GM19372 (cell line): ENCODE measurements around the gene RAB19.

Source experiments
- ATAC-seq: cut with Tn5 transposase; IDR thresholded peaks from one replicate; pipeline ENCODE4 v1.9.1; 2021; ENCODE audit warnings: mild to moderate bottlenecking, low read depth, moderate library complexity; ENCODE audit not compliant: unreplicated experiment

Gene RAB19, protein sequence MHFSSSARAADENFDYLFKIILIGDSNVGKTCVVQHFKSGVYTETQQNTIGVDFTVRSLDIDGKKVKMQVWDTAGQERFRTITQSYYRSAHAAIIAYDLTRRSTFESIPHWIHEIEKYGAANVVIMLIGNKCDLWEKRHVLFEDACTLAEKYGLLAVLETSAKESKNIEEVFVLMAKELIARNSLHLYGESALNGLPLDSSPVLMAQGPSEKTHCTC

DNA sequence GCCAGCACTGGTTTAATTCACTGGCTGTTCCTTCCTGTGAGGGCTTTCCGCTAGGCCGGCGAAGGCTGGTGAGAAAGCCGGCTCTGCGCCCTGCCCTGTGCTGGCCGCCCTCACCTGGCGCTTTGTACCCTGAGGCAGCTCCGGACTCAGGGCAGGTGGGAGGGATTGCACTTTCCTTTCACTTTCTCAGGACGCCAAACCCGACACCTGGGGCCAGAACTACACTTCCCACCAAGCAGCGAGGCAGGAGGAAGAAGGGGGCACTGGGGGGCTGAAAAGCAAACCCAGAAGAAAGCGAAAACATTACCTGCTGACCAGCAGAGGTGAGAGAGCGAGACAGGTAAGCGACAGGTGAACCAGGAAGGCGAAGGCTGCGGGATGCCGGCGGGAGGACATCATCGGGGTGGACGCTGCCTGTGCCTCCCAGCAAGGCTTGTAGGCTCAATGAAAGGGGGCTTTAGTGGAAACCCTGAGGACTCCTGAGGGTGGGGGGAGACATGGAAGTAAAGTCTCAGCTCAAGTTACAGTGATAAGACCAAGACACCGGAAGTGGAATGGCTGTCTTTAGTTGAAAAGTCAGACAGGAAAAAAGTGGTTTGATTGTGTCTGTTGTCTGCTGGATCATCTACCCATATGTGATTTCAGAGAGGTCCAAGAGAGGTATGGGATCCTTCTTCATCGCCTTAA, at the start of gene RAB19:
RAB19 (plus strand) TSS at position 181 of the 687 bp plus-strand sequence. CDS start 3,589 bp downstream, outside the sequence.
- no peak for ATAC-seq

DNA sequence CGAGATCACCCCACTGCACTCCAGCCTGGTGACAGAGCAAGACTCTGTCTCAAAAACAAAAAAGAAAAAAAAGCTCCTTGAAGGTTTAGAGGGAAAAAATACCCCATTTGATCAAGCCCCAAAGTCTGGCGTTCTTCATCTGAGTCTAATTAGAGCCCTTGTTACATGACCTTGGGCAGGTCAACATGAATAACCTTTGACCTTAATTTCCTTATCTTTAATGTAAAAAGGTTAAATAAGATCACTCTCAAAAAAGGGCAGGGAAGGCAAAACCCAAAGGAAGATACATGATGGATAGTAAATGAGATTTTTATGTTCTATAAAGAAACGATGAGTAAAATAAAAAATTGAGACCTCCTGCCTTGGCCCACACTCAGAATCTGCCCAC, 45.8 kb upstream of the RAB19 start:
- no peak for ATAC-seq

DNA sequence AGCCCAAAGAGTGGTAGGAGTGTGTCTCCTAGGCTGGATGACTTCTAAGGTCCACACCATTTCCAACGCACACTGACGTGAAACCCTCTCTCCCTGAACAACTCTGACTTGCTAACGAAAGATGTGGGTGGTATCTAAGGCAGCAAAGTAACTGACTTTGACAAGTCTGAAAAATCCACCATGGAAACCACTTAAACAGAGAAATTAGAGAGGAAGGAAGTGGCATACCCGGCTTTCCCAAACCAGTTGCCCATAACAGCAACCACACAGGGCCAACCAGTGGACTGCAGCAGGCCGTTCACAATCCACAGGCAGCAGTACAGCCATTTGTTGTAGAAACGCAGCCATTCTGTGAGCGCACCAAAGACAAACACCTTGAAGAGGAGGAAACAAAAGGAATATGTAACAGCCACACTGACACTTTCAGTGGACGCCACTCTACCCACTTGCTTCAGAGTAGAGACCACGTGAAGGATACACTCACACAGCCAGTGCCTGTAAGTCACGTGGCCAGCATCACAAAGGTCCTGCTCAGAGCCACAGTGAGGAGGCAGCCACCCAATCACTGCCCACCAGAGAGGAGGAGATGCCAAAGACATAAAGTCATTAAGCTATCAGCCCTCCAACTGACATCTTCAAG, 45.3 kb upstream of the RAB19 start:
- ATAC-seq: no peak

DNA sequence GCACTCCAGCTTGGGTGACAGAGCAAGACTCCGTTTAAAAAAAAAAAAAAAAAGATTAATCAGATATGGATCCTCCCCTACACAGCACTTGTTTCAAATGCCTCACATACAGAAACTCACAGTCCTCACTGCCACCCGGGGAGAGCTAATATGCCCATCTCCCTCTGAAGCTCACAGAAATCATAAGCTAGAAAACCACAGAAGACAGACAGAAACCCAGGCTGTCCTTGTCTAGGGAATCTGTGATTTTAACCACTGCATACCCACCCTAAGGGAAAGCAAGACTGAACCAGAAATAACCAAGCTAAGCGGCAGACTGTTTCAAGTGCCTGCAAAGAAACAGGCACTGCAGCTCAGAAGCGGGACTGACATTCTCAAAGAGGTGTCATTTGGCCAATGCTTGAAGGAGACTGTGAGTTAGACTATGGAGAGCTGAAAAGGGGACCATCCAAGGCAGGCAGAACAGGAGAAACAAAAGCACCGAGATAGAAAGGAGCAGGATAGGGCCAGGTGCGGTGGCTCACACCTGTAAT, 43.1 kb upstream of the RAB19 start:
- no peak for ATAC-seq

DNA sequence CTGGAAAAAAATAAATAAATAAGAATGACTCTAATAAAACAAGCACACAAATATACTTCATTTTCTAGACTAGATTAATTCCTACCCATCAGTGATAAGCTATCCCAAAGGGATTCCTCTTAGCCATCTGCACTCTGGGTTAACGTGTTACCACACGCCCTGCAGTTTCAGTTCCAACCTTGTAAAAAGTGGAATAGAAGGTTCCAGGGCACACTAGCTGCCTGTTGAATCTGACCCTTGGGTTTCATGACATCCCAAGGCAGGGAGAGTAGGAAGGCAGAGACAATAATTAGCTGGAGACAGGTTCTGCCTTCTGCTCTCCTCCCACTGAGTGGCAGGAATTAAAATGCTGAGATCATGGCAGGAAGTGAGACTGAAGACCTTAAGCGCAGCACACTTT, 39.0 kb upstream of the RAB19 start:
- ATAC-seq: no peak

DNA sequence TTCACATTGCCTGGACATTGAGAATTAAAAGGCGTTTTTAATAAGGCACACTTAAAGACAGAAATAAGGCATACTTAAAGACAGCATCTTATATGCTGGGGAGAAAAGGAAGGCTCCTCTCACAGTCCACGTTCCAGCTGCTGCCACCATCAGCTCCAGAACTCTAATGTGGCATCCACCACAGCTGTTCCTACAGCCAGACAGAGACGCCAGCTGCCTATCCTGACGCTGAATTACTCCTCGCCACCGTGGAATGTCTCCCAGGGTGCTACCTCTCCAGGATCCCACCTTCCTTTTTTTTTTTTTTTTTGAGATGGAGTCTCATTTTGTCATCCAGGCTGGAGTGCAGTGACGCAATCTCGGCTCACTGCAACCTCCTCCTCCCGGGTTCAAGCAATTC, 36.3 kb upstream of the RAB19 start:
- no peak for ATAC-seq

DNA sequence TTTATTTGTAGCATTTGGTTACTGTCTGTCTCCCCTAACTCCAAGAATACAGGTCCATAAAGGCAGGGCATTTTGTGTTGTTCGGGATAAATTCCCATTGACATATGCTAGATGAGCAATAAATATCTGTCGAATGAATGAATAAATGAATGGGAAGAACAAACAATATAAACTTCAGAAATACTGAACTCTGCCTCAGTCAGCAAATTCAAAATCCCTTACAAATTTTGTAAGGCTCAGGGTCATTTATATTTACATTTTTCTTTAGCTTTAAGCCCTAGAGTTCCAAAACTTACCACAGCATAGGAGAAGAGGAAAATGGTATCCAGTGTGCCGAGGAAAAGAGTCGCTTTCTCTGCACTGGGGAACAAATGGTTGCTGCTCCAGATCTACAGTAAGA, 34.6 kb upstream of the RAB19 start:
- ATAC-seq: no peak

DNA sequence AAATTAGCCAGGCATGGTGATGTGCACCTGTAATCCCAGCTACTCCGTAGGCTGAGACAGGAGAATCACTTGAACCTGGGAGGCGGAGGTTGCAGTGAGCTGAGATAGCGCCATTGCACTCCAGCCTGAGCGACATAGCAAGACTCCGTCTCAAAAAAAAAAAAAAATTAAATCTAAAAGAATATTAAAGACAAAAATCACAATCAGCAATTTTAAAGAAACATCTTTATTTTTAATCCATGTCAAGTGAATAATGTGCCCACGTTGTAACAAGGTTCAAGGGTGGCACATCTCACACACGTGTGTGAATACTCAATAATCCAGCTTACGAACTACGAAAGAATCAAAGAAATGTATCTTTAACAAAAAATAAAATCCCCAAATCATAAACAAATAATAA, 28.5 kb upstream of the RAB19 start:
- no peak for ATAC-seq

DNA sequence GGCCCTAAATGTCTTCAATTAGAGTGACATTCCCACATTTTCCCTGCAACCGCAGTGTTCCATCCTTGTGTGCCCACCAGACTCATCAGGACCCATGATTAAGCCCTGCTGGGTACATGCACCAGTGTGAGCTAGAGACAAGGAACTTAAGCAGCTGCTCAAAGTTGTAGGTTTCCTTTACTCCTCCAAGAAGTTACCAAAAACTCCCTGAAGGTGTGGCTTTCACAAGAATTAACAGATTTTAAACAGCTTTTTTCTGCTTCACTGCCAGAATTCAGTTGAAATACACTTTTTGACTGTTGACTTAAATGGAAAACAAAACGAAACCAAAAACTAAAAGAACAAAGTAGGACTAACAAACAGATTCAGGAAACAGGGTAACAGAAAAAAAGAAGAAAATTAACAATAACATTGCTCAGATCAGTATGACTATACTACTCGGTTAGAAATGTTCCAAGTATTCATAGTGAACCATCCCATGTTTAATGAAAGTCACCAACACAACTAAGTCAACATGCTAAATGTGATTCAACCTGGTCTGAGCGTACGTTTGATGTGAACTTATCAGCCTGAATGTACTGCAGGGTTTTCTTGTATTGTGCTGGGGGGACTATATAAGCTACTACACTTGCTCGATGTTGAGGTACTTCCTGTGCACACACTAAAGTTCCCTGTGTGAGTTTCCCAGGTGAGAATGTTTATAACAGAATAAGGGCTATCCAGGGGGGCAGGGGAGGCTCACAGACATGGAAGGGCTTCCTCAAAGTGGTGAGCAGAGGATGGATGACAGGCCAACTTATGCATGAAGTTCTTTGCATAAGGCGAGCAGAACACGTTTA, 27.7 kb upstream of the RAB19 start:
- ATAC-seq: no peak

DNA sequence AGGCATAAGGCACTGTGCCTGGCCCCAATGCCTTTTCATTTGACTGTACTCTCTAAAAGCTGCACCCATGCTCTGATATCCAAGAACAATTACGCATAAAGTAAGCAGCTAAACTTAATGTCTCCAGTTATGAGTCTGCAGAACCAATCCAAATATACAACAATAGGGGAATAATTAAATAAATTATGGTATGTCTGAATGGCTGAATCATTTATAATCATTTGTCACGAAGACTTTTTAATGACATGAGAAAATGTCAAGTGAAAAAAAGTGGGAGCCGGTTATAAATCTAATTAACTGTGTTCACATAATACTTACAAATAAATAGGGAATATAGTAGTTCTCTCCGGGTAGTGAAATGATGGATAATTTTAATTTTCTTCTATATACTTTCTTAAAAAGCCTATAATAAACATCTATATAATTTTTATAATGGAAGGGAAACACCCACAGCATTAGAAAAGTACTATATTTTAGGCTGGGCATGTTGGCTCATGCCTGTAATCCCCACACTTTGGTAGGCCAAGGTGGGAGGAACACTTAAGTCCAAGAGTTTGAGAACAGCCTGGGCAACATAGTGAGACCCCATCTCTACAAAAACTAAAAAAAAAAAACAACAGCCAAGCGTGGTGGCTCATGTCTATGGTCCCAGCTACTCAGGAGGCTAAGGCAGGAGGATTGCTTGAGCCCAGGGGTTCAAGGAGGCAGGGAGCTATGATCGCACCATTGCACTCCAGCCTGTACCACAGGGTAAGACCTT, 19.7 kb upstream of the RAB19 start:
- no peak for ATAC-seq

DNA sequence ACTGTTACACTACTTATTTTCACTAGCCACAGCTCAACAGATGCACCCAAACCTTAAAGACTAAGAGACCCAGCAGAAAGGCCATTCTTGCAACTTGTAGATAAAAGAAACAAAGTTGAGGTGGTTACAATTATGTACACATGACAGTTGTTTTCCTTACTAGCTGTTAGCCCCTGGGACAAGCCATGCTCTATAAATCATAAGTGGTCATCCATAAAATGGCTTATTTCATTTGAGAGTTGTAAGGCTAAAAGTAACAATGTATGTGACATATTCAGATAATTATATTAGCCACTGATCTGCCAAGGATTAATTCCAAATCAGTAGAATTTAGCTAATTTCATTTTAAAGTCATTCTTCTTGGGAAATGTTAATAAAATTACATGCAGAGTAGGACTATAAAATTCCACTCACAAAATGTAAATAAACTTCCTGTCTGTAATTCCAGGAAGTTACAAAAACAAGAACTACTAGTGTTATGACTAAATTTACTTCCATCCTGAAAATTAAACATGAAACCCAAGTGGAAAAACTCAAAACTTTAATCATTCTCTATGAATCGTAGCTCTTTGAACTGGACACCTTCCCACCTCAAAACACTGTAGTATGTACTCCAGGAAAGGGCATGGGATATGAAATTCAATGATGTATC, 18.8 kb upstream of the RAB19 start:
- ATAC-seq: no peak

DNA sequence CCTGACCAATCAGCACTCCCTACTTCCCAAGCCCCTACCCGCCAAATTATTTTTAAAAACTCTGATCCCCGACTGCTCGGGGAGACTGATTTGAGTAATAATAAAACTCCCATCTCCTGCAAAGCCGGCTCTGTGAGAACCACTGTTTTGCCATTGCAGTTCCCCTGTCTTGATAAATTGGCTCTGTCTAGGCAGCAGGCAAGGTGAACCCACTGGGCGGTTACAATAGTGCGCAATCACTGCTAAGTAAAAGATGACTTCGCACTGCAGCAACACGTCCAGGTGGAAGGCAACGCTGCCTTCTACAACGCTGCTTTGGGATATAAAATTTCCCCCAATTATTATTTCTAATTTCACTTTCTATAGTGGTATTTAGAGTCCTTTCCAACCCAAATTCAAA, 14.4 kb upstream of the RAB19 start:
- ATAC-seq: no peak

DNA sequence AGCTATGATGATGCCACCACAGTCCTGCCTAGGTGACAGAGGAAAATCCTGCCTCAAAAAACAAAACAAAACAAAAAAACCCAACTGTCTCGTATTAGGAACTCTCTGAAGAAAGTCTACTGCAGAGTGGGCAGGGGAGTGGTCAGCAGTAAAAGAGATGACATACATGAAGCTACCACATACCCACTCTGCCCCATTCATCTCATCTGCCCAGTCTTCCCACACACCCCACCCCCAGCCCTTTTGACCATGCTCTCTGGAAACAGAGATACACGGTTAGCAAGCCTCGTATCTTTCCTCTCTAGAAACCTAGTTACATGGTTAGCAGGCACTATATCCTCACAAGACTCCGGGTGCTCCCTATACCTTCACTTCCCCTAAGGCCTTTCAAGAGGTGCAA, 13.8 kb upstream of the RAB19 start:
- no peak for ATAC-seq

DNA sequence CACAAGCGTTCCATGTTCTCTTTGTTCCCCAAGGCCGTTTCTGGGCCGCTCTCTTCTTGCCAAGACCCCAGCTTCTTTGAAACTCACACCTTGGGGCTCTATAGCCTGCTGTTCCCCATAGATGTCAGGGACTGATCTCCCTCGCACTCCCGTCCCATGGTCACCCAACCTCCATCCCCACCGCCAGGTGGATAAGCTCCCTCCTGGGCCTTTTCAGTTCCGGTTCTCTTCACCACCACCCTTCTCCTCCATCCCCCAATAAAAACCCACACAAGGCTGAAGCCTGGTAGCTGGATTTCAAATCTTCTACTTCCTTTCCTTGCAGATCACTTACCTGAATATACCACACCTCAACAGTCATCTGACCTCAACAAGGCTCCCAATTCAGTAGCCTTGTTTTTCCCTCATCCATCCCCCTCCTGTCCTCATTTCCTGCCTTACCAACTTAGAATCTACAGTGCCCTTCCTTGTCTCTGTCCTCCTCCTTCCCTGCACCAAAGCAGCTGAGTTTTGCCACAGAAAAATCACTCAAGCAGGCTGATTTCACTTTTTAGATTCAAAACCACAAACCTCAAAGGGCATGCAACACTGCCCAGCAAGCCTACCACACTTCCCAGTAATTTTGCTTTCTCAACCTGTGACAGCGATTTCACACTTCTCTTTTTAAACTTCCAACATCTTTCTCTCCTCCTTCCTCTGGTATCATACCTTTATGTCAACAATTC, 13.2 kb upstream of the RAB19 start:
- no peak for ATAC-seq

DNA sequence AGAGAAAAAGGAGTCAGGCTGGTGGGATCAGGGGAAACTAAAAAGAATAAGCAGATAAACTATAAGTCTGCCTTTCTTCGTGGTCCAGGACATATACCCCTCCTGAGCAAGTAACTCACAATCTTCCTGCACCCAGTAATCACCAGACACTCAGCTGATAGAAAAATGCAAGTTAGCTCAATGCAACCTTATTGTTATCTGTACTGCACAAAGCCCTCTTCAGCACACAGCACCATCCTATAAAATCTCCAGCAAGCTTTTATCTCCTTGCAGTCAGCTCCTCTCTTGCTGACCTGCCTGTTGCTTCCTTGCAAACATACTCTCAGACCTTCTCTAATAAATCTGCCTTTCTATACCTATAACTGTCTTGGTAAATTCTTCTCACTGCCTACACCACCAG, 12.2 kb upstream of the RAB19 start:
- no peak for ATAC-seq

DNA sequence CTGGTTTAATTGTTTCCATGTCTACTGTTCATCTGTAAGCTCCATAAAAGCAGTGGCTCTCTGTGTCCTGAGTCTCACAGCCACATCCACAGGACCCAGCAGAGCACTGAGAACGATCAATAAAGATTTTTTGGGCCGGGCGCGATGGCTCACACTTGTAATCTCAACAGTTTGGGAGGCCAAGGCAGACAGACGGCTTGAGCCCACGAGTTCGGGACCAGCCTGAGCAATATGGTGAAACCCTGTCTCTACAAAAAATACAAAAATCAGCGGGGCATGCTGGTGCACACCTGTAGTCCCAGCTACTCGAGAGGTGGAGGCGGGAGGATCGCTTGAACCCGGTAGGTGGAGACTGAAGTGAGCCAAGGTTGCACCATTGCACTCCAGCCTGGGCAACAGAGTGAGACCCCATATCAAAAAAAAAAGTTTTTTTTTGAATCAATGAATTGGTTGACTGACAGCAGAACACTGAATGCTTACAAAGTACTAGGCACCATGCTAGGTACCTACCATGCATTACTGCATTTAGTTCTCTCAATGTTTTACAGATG, 10.0 kb upstream of the RAB19 start:
- no peak for ATAC-seq

DNA sequence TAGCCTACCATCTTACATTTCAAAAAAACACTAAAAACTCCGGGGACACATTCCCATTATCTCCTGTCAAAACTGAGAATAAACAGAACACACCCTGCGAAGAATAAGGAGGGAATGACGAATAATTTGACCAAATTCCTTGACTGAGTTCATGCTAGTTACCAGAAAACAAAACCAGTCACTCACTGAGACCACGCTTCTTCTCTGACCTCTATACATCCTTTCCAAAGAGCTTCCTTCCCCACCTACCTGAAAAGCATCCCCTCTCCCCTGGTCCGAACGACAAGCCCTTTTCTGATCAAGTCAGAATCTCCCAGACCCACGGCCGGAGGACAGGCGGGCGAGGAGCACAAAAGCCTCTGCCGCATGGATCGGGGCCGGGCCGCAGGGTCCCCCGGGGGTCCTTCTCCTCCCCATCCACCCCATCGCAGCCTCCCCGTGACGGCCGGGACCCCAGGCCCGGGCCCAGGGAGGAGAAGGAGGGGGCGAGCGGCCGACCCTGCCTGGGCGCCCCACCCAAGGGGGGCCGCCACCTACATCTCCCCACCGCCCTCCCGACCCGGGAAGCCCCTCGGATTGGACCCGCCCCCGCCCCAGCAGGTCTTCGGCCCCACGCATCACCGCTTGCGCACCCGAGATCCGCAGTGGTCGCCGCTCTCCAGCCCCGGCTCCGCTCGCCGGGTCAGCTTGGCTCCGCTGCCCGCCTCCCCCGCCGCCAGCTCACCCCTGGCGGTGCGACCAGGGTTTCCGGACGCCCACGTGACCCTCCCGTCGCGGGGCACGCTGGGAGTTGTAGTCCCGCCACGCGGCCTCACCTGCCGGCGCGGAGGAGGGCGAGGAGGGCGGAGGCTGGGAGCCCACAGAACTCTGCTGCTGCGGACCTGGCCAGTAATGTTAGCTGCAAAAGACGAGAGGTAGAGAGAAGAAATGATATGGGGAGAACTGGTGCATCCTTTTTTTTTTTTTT, 5.8 kb upstream of the RAB19 start, which contains the start of gene SLC37A3:
SLC37A3 (minus strand) TSS at position 747 of the 967 bp plus-strand sequence. CDS start 16,004 bp downstream, outside the sequence.
- peak; percentile 98 for ATAC-seq
